HTR-8/SVneo (cell line): ENCODE results near the gene HIRA.

Source experiments
- DNase-seq: peaks from one replicate; pipeline ENCODE4 v3.0.0; 2011; ENCODE audit warnings: low spot score, mixed read lengths; ENCODE audit not compliant: insufficient read length
- FAIRE-seq: peaks from 2 replicates; lab custom pipeline; 2011; peaks lifted over from hg19 to GRCh38; lab: Jason Lieb, UNC

HIRA gene

DNA sequence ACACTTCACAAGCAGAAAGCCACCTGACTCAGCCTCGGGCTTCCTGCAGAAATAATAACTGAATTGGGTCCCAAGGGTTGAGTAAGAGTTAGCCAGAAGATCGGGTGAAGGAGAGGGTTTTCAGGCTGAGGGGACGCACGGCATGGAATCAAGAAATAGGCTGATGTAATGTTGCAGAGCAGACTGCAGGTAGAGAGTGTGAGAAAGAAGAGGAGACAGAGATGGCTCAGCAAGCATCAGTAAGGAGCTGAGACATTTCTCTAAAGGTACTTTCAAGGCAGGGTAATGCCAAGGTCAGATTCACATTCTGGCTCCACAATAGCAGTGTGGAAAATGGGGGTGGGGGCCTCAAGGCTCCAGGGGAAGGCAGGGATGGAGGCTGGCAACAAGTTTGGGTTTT is 18.6 kb downstream of the HIRA start:
- DNase-seq, result no peak
- no peak for FAIRE-seq

DNA sequence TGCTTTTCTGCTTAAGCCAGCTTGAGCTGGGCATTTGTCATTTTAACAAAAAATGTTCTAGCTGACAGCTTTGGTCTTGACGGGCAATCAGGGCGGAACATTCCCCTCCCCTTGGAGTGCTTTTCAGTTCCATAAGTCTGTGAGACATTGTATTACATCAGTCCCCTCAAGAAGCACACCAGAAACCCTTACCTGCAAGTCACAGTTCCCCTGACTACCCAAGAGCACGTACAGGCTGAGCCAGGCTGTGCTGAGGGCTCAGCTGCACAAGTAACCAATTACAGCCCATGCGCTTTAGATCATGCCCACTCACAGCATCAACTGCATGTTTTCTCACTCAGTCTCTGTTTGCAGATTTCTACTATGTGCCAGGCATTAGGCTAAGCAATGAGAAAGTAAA is 19.1 kb downstream of the HIRA start:
- no peak for DNase-seq
- FAIRE-seq, result no peak

DNA sequence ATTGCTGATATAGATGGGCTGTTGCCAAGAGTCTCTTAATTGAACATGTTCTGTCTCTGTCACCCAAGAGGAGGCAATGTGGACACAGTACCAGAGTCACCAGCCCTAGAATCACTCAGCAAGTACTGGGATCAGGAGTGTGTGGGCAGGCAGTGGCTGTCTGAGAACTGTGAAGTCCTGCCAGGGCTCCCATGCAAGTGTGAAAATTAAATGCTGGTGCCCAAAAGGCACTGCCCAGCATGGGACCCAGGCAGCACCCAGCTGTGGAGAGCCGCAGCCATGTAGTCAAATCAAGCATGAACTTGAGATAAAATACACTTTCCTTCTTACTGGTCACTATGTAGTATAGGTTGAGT is 19.9 kb downstream of the HIRA start:
- FAIRE-seq (no peak), DNase-seq (no peak)

DNA sequence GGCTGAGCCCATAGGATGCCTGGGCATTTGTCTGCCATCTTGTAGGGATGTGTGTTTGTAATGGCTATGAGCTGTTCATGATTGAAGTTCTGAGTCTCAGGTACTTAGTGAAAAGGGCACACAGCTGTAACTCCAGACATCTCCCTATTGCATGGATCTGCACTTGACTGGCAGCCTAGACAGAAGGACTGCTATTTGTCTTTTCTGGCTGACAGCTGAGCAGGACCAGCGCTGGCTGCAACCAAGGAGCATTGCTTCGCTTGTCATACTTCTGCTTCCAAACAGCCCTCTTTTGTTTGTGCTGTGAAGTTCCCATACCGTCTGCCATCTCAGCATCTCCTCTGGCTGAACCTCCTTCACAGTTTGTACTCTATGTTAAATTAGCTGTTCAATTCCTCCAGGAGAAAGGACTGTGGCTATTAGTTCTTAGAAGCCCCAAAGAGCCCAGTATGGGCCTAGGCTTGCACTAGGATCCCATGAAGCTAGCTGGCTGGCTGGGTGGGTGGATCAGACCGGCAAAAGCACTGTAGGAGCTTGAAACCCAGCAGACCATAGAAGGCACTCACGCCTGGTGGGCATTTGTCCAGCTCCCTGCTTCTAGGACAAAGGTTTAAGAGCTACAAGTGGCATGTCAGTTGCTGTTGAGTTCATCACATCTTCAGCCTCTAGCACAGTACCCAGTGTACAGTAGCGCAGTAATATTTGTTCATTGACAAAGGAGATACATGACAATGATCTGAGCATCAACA is 20.4 kb downstream of the HIRA start:
- no peak for FAIRE-seq
- DNase-seq, result no peak

DNA sequence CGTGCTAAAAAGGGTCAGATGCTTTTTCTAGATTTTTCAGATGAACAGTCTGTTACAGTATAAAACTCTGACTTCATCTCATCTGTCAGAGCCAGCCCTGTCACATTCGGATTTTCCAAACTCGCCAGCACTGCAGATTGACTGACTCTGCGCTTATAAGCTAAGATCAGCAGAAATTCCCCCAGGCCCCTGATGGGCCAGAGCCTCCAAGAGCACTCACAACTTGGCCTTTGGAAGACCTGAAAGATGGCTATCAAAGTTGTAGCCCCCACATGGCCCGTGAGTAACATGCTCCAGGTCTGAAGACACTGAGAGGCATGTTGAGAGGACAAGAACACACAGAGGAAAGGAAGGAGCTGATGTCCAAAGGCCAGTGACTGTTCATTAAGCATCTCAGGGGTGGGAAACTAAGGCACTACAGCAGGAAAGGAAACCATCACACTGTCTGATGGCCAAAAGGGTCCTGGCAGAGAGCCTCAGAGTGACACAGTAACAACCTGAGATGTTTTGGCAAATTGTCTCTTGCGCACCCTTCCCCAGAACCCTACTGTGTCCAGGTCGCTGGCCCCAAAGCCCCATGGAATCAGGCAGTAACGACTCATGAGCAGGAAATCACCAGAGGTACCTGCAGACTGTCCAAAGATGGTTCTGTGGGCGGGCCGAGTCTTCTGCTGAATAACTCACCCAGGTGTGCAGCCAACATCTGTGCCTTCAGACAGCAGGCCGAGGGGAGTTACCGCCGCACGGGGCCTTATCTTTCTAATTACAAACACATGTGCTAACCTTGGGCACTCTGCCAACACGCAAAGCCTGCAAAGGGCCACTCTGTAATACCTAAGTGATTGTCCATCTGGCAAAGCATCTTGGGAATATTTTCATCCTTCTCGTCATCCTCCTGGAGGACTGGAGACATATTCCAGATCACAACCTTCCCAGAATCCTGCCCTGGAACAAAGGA is 23.6 kb downstream of the HIRA start:
- FAIRE-seq (no peak), DNase-seq (no peak)

DNA sequence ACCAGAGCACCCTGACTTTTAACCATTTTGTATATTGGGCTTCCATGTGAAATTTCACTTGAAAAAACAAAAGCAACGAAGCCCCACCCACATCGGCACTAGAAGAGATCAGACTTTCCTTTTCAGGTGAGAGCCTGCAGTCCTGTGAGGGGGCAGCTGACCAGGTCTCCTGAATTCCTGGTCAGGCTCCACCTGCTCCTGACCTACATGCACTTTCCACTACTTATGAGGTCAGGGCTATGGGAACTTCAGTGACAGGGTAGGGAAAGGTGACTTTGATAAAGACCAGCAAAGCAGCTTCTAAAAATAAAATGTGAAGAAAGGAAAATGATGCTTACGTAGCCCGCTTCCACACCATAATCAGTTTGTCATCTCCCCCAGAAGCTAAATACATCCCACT is 24.7 kb downstream of the HIRA start:
- FAIRE-seq, result no peak
- no peak for DNase-seq

DNA sequence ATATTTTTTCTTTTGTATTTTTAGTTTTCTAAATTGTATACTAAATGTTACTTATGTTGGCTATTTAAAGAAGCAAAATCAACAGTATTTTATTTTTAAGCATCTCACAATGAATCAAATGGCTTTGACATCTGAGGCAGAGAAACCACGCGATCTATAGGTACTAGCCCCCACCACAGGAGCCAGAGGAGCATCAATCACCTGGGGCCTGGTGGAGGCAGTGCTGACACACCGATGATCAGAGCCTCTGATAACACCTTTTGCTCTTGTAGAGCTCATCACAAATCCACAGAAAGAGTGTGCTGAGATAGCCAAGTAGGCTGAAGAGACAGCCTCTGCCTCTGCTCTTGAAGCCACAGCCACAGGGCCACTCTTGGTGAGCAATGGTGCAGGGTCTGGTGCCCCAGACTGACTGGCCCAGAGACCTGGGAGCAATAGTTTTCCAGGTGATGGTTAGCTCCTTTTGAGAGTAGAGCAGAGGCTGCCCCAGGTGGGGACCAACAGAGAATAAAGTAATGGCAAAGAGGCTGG is 25.2 kb downstream of the HIRA start:
- FAIRE-seq (no peak), DNase-seq (no peak)

DNA sequence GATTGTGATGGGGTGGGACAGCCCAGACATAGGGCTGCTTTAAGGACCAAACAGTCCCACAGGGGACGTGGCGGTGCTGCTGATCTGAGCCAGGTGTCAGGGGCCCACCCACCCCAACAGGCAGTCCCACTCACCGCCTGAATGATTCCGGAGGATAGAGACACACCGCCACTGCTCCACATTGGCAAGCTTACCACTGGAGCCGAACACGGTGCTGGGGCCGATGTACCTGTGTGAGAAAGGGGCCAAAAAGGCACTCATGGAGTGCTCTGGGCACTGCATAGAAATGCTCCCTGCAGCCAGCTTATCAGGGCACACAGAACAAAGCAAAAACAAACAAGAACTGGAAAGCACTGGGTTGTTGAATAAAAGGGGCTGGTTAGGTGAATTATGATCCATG is 25.9 kb downstream of the HIRA start:
- DNase-seq, result no peak
- FAIRE-seq, result no peak

DNA sequence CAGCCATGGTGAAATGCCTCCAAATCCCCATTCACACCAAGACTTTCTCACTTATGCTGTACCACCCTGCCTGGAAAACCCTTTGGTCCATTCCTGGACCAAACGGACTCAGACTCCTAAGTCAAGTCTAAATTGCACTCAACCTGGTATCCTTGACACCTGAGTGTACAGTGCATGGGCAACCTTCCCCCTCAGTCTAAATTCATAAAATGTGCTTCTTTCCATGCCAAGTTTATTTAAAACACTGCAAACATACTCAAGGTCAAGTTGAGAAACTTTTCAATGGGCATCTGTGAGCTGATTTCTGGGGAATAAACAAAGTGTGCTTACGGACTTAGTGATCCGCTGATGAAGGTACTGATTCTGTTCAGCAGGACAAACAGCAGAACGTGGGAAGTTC is 26.4 kb downstream of the HIRA start:
- FAIRE-seq (no peak), DNase-seq (no peak)

DNA sequence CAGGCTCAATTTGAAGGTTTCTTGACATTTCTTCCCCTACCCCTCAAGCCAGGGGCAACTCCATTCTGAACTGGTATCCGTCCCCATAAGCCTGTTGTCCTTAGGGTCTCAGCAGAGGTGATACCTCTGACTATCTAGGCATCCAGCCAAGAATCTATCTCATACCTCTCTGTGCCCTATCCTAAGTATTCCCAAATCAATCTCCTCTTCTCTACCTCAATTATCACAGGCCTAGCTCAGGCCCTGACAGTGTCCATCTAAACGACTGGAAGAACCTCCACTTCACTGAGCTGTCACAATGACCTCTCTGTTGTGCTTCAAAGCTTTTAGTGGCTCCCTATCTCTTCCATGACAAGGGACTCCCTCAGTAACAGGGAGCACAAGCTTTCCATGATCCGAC is 26.9 kb downstream of the HIRA start:
- no peak for DNase-seq
- FAIRE-seq, result no peak

DNA sequence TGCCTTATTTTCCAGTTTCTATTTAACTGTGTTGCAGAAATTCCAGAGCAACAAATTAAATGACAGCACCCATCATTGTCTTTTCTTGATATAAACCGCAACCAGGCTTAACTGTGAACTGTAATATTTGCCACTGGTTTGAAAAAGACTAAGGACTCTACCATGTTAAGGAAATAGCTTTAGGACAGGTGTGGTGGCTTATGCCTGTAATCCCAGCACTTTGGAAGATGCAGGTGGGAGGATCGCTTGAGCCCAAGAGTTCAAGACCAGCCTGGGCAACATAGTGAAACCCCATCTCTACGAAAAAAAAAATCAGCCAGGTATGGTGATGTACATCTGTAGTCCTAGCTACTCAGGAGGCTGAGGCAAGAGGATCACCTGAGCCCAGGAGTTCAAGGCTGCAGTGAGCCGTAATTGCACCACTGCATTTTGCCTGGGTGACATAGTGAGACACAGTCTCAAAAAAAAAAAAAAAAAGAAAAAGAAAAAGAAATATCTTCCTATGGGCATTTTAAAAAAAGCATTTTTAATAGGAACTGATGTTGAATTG is 28.8 kb downstream of the HIRA start:
- DNase-seq (no peak), FAIRE-seq (no peak)

DNA sequence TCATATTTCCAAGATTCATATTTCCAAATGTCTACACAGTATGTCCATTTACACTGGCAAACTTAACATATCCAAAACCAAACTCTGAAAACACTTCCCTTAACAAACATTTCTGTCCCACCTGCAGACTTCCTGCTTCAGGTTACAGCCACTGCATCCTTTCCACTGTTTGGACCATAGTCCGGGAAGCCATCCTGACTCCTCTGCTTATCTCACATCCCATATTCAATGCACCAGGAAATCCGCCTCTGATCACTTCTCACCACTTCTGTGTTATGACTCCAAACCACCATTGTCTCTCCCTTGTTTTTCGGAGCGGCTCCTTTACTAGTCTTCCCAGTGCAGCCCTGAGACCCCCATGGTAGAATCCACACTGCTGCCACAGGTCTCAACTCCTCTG is 30.1 kb downstream of the HIRA start:
- DNase-seq (no peak), FAIRE-seq (no peak)

DNA sequence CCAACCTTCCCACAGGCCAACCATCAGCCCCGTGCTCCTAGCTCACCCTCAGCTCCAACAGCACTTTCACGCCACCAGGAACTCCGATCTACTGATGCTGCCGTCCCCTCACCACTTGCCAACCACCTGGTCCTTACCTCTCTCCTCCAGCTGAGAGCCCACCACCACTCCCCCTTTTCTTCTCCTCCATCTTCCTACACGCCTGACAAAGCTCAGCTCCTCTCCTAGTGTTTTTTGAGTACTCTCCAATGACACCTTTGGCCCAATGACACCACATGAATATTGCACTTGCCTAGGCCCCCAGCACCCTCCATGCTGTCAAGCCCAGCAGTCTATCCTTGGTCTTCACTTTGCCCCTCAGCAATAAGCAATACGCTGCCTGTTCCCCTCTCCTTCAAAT is 30.7 kb downstream of the HIRA start:
- FAIRE-seq, result no peak

DNA sequence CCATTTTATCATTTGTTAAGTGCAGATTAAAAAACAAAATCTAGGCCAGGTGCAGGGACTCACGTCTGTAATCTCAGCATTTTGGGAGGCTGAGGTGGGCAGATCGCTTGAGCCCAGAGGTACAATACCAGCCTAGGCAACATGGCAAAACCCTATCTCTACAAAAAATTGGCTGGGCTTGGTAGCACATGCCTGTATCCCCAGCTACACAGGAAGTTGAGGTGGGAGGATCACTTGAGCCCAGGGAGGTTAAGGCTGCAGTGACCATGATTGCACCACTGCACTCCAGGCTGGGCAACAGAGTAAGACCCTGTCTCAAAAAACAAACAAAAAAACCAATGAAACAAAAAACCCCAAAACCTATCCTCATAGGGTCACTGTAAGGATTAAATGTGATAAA is 32.9 kb downstream of the HIRA start:
- no peak for FAIRE-seq
- DNase-seq, result no peak

More for the DNA sequence above, 30.7 kb downstream of the HIRA start:
- no peak for DNase-seq

DNA sequence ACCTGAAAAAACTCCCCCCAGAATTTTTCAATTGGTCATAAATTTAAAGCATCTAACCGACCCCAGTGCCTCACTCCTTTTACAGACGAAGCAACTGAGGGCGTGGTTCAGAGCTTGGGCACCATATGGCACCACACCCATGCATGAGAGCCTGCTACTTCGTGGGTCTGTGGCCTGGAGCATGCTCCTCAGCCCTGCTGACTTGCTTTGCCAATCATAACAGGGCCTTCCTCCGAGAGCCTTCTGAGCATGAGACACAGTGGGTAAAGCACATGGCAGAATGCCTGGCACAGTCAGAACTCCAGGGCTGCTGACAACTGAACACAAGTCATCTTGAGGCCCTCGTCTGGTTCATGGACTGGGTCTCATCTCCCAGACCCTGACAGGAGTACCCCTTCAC is 33.3 kb downstream of the HIRA start:
- DNase-seq, result no peak
- FAIRE-seq, result no peak

DNA sequence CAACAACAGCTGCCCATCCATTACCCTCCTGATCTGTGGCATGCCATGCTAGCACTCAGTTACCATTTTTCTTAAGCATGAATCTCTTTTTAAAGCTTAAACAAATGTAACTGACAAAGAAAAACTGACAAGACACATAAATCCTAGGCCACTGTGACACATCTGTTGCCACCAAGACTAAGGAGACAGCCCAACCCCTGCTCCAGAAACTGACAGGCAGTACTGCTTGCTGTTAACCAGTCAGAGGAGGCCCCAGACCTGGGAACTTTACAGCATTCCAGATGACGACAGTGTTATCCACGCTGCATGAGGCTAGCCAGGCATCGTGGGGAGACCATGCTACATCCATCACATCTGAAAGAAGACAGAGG is 33.8 kb downstream of the HIRA start:
- FAIRE-seq (no peak), DNase-seq (no peak)

DNA sequence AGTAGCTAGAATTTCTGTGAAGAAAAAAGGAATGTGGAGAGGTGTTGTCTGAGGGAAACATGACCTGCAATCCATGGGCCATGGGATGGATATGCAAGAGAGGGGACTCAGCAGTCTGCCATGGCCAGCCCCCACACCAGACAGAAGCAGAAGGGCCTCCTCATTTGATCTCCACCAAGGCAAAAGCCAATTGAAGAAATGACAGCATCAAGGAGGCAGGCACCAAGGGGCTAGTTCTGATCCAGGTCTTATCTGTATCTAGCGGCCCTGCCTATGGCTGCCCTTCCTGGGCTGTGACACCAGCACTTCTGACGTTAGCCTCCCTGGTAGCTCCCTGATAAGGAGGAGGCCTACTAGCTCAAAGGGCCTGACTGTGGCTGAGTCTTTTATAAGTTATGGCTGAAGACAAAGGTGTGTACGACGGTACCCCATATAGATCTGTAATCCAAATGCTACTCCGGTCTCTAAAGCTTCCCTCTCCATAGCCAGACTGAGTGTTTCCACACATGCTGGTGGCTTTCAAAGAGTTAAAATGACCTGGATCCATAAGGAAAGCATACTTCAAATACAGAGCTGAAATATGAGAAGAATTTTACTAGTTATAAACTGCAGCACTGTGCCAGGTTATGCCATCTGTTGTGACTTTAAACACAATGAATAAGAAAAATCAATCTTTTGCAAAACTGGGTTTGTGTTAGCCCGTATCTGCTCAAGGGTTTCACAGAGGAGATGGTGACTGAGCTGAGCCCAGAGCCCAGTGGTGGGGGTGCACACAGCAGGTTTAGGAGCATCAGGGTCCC is 34.4 kb downstream of the HIRA start:
- DNase-seq (no peak), FAIRE-seq (no peak)

DNA sequence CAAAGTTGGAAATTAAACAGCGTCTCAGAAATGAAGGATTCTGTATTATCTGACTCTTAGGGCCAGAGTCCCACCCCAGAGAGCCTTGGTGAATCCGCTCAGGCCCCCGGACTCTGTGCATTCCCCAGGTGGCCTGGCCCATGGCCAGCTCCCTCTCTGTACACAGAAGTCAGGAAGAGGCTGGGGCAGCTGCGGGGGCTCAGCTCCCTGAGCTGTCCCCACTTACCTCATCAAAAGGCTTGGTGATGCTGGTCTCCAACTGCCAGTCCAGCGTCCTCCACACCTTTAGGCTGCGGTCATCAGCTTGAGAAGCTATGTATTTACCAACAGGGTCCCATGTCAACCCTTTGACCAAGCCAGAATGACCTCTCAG is 35.0 kb downstream of the HIRA start:
- FAIRE-seq, result no peak

DNA sequence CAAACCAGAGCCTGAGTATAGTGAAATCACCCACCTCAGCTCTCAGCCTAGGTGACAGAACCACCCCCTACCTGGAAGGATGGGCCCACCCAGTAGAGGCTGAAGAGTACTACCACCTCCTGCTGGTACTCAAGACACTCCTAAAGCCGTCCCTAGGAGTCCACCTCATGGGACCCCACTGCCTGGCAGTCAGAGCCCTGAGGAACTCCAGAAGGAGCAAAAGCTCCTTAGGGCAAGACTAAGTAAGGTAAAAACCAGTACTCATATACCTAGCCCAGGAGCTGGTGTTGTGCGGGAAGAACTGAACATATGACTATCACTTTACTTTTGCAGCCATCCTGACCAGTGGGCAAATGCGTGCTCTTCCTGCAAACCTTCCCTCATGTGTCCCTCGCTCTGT is 36.3 kb downstream of the HIRA start:
- no peak for FAIRE-seq
- no peak for DNase-seq

More for the DNA sequence above, 35.0 kb downstream of the HIRA start:
- no peak for DNase-seq

DNA sequence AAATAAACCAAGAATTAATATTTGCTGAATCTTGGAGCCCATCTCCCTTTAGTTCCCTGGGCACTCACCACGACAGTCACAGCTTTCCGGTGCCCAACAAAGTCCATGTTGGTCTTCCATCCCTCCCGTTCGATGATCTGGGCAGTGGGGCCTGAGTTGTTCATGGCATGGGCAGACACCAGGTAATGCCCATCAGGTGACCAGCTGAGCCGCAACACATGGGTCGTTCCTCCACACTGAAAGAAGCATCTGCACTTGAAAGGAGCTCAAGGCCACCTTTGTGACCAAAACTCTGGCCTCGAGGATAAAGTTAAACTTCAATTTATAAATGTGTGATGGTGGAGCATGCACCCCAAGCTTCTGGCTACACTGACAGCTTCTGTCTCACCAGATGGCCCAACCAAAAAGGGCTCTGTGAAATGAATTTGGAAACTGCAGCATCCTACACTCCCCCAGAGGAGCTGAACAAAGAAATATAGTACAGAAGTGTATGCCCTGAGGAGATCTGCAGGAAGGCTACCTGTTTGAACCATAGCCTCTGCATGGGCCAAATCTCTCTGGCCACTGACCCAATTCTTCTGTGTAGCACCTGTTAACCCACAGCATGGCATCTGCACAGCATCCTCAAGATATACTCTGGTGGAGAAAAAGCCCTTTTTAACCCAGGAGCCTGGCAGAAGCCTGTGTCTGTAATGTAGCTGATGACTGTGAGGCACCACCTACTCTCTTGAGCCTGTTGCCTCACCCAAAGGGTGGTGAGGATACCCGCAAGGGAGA is 37.1 kb downstream of the HIRA start:
- DNase-seq, result no peak
- FAIRE-seq, result no peak
